ENCODE measurements around the gene FMO1.

FMO1 gene

GRCh38 chr1:171243878-171244277 is 4.4 kb upstream of the FMO1 start:
- DNase-seq: no peak

- DNase-seq: peak; percentile 15
Observed at GRCh38 chr1:171245458-171246064, 2.7 kb upstream of the FMO1 start.

- no peak for DNase-seq
Observed at GRCh38 chr1:171247501-171247900, 793 bp upstream of the FMO1 start.

GRCh38 chr1:171248841-171249240 is 547 bp downstream of the FMO1 start:
- no peak for DNase-seq

GRCh38 chr1:171250263-171250662 is 2.0 kb downstream of the FMO1 start:
- DNase-seq: no peak

GRCh38 chr1:171251042-171251951 is 3.0 kb downstream of the FMO1 start:
- DNase-seq: peak; percentile 2

GRCh38 chr1:171251952-171252300 is 3.6 kb downstream of the FMO1 start:
- no peak for DNase-seq

GRCh38 chr1:171252482-171252881 is 4.2 kb downstream of the FMO1 start:
- no peak for DNase-seq

- DNase-seq: peak; percentile 4
Observed at GRCh38 chr1:171254859-171255258, 6.6 kb downstream of the FMO1 start.

- DNase-seq: no peak
Observed at GRCh38 chr1:171256940-171257606, 8.8 kb downstream of the FMO1 start.

GRCh38 chr1:171257607-171258076 is 9.3 kb downstream of the FMO1 start:
- DNase-seq: no peak

GRCh38 chr1:171258429-171258828 is 10.1 kb downstream of the FMO1 start:
- no peak for DNase-seq

GRCh38 chr1:171258943-171259342 is 10.6 kb downstream of the FMO1 start:
- no peak for DNase-seq

- DNase-seq: no peak
Observed at GRCh38 chr1:171261336-171261735, 13.0 kb downstream of the FMO1 start.

- no peak for DNase-seq
Observed at GRCh38 chr1:171263901-171264300, 15.6 kb downstream of the FMO1 start.

GRCh38 chr1:171265686-171266085 is 17.4 kb downstream of the FMO1 start:
- DNase-seq: no peak

- DNase-seq: no peak
Observed at GRCh38 chr1:171266930-171267329, 18.6 kb downstream of the FMO1 start.

- DNase-seq: no peak
Observed at GRCh38 chr1:171267391-171267790, 19.1 kb downstream of the FMO1 start.

GRCh38 chr1:171270806-171271205 is 22.5 kb downstream of the FMO1 start:
- DNase-seq: no peak

GRCh38 chr1:171277534-171277933 is 29.2 kb downstream of the FMO1 start:
- DNase-seq: no peak

GRCh38 chr1:171279234-171279633 is 30.9 kb downstream of the FMO1 start:
- no peak for DNase-seq

GRCh38 chr1:171279678-171280077 is 31.4 kb downstream of the FMO1 start:
- DNase-seq: no peak

- DNase-seq: no peak
Observed at GRCh38 chr1:171280599-171280998, 32.3 kb downstream of the FMO1 start.
